Measurements from ENCODE around the gene TMTC1.

The TMTC1 gene

GRCh38 chr12:29783773-29784666, at the start of gene TMTC1:
Gene TMTC1 (minus strand): TSS chr12:29783942. CDS start chr12:29783751, 191 bp downstream.
- in situ Hi-C loops (cut with HindIII; ENCODE audit: low sequenced_read_pairs): no loop called here

- in situ Hi-C loops (cut with HindIII; ENCODE audit: low sequenced_read_pairs): no loop called here
Observed at GRCh38 chr12:29831173-29831572, 47.4 kb upstream of the TMTC1 start.

GRCh38 chr12:29830391-29830790, 46.6 kb upstream of the TMTC1 start:
- in situ Hi-C loops (cut with HindIII; ENCODE audit: low sequenced_read_pairs): no loop called here

- in situ Hi-C loops (cut with HindIII; ENCODE audit: low sequenced_read_pairs): loop anchor here (5.0 to 10.0 kb wide), 3 partner anchors 43 to 64 kb away; no protein-coding TSS in a partner anchor
Observed at GRCh38 chr12:29818916-29819623, 35.3 kb upstream of the TMTC1 start.

- in situ Hi-C loops (cut with HindIII; ENCODE audit: low sequenced_read_pairs): loop anchor here (5.0 to 10.0 kb wide), 3 partner anchors 45 to 62 kb away; no protein-coding TSS in a partner anchor
Observed at GRCh38 chr12:29816874-29817725, 33.4 kb upstream of the TMTC1 start.

- in situ Hi-C loops (cut with HindIII; ENCODE audit: low sequenced_read_pairs): loop anchor here (10.0 kb wide), 1 partner anchor 55 kb away; no protein-coding TSS in a partner anchor
Observed at GRCh38 chr12:29809616-29810361, 26.0 kb upstream of the TMTC1 start.

GRCh38 chr12:29807129-29807528, 23.4 kb upstream of the TMTC1 start:
- in situ Hi-C loops (cut with HindIII; ENCODE audit: low sequenced_read_pairs): no loop called here

- in situ Hi-C loops (cut with HindIII; ENCODE audit: low sequenced_read_pairs): no loop called here
Observed at GRCh38 chr12:29804019-29804418, 20.3 kb upstream of the TMTC1 start.

GRCh38 chr12:29799591-29799990, 15.8 kb upstream of the TMTC1 start:
- in situ Hi-C loops (cut with HindIII; ENCODE audit: low sequenced_read_pairs): no loop called here

GRCh38 chr12:29797565-29798355, 14.0 kb upstream of the TMTC1 start:
- in situ Hi-C loops (cut with HindIII; ENCODE audit: low sequenced_read_pairs): no loop called here

- in situ Hi-C loops (cut with HindIII; ENCODE audit: low sequenced_read_pairs): no loop called here
Observed at GRCh38 chr12:29796823-29797263, 13.1 kb upstream of the TMTC1 start.

GRCh38 chr12:29795715-29796114, 12.0 kb upstream of the TMTC1 start:
- in situ Hi-C loops (cut with HindIII; ENCODE audit: low sequenced_read_pairs): no loop called here

GRCh38 chr12:29794862-29795261, 11.1 kb upstream of the TMTC1 start:
- in situ Hi-C loops (cut with HindIII; ENCODE audit: low sequenced_read_pairs): no loop called here

- in situ Hi-C loops (cut with HindIII; ENCODE audit: low sequenced_read_pairs): no loop called here
Observed at GRCh38 chr12:29792853-29793252, 9.1 kb upstream of the TMTC1 start.

- in situ Hi-C loops (cut with HindIII; ENCODE audit: low sequenced_read_pairs): no loop called here
Observed at GRCh38 chr12:29792132-29792531, 8.4 kb upstream of the TMTC1 start.

- in situ Hi-C loops (cut with HindIII; ENCODE audit: low sequenced_read_pairs): no loop called here
Observed at GRCh38 chr12:29782871-29783772, 620 bp downstream of the TMTC1 start.

GRCh38 chr12:29782285-29782870, 1.4 kb downstream of the TMTC1 start:
- in situ Hi-C loops (cut with HindIII; ENCODE audit: low sequenced_read_pairs): no loop called here

GRCh38 chr12:29781705-29782266, 2.0 kb downstream of the TMTC1 start:
- in situ Hi-C loops (cut with HindIII; ENCODE audit: low sequenced_read_pairs): no loop called here

Data from endothelial cell of hepatic sinusoid (primary cell).